Smooth muscle cell (in vitro differentiated cells): ENCODE data around the gene ANKAR. TPM values are rescaled to one million over a fixed set of nuclear protein-coding genes. Genes with fewer than 3 reads are reported as not detected.
A peak's percentile ranks its signal among the peaks of the same experiment; 100 is the strongest.

Experiments used
- DNase-seq: peaks from one replicate; lab custom pipeline; 2025; ENCODE audit not compliant: unreplicated experiment; lab: John Stamatoyannopoulos, UW
- H2AFZ ChIP-seq: fragments of 200-600 bp; sonication (generic); 2 replicates; pipeline ENCODE4 v1.6.0; 2016; ENCODE audit warnings: antibody characterized with exemption, low read depth, mild to moderate bottlenecking
- H3F3A ChIP-seq: fragments of 200-600 bp; sonication (generic); 2 replicates; pipeline ENCODE4 v1.6.0; 2017; ENCODE audit warnings: antibody characterized with exemption, low read depth
- H3K27ac ChIP-seq: fragments of 200-600 bp; sonication (generic); 2 replicates; pipeline ENCODE4 v1.5.1; 2016; ENCODE audit warnings: low read depth, mild to moderate bottlenecking
- H3K27me3 ChIP-seq: fragments of 200-600 bp; sonication (generic); 2 replicates; pipeline ENCODE4 v1.6.1; 2016; ENCODE audit warnings: low read depth, mild to moderate bottlenecking
- H3K36me3 ChIP-seq: fragments of 200-600 bp; sonication (generic); 2 replicates; pipeline ENCODE4 v1.5.1; 2016; ENCODE audit warnings: low read depth
- H3K4me1 ChIP-seq: fragments of 200-600 bp; sonication (generic); 2 replicates; pipeline ENCODE4 v1.5.1; 2016; ENCODE audit warnings: low read depth
- H3K4me2 ChIP-seq: fragments of 200-600 bp; sonication (generic); 2 replicates; pipeline ENCODE4 v1.6.0; 2016; ENCODE audit warnings: mild to moderate bottlenecking
- H3K4me3 ChIP-seq: fragments of 200-600 bp; sonication (generic); 2 replicates; pipeline ENCODE4 v1.5.1; 2016; ENCODE audit warnings: mild to moderate bottlenecking
- H3K79me2 ChIP-seq: fragments of 200-600 bp; sonication (generic); 2 replicates; pipeline ENCODE4 v1.6.0; 2016; ENCODE audit warnings: low read depth, mild to moderate bottlenecking
- H3K9ac ChIP-seq: fragments of 200-600 bp; sonication (generic); 2 replicates; pipeline ENCODE4 v1.6.0; 2016; ENCODE audit warnings: low read depth
- H3K9me3 ChIP-seq: fragments of 200-600 bp; sonication (generic); replicated peaks from 2 replicates; pipeline ENCODE4 v1.5.1; 2016; ENCODE audit warnings: low read depth
- H4K20me1 ChIP-seq: fragments of 200-600 bp; sonication (generic); 2 replicates; pipeline ENCODE4 v1.6.0; 2016; ENCODE audit warnings: low read depth
- CTCF ChIP-seq: fragments of 200-600 bp; sonication (generic); IDR thresholded peaks from 2 replicates; pipeline ENCODE4 v1.5.1; 2017; ENCODE audit warnings: borderline replicate concordance, mild to moderate bottlenecking, antibody characterized with exemption; ENCODE audit not compliant: insufficient read depth, poor library complexity, severe bottlenecking
- WGBS: methylation state at CpG from one replicate; pipeline ENCODE4 v1.1.7; 2016; ENCODE audit warnings: low lambda C conversion rate; 5-methylcytosine and 5-hydroxymethylcytosine counted together
- polyA plus RNA-seq: library from polyadenylated mRNA; unstranded; fragments of >200 nt; fragmentation: Nextera tagmentation; extraction: Ambion mirVana; gene quantifications from 2 replicates; pipeline ENCODE4 v1.2.1, GENCODE V29; 2016
- total RNA-seq: library from RNA; depleted of rRNA; stranded (reverse); fragments of >200 nt; gene quantifications from 2 replicates; pipeline ENCODE4 v1.2.3, GENCODE V29; 2014

ANKAR gene
- total RNA-seq (1.7 and 17.1 TPM in 2 replicates), polyA plus RNA-seq (0.89 and 4.2 TPM in 2 replicates)

- H3K4me2 ChIP-seq, result peak within 1 kb of the TSS; percentile 84
- peak; percentile 81 for TF ChIP-seq CTCF
- peaks cover 8% of the 10 kb centered on the region for H3K79me2 ChIP-seq
- no peaks in the 10 kb centered on the region for H4K20me1 ChIP-seq
- no peaks in the 10 kb centered on the region for H3K27me3 ChIP-seq
- peaks cover 7% of the 10 kb centered on the region for H3F3A ChIP-seq
- WGBS, result 3% methylated on average over 59 of the region's 62 CpGs
- peaks cover 6% of the 10 kb centered on the region for H3K9me3 ChIP-seq
- H3K9ac ChIP-seq, result peak within 1 kb of the TSS; percentile 76
- peak within 1 kb of the TSS; percentile 62 for H3K4me3 ChIP-seq
- DNase-seq, result peak; percentile 79
- peak within 1 kb of the TSS; percentile 88 for H2AFZ ChIP-seq
- peaks cover 7% of the 10 kb centered on the region for H3K4me1 ChIP-seq
- H3K27ac ChIP-seq, result peak within 1 kb of the TSS; percentile 76
- no peaks in the 10 kb centered on the region for H3K36me3 ChIP-seq
These were observed at the start of gene ANKAR for GRCh38 chr2:189674374-189675112. ANKAR (plus strand) TSS chr2:189674670; CDS start chr2:189676491, 1,821 bp downstream.

- no peaks in the 10 kb centered on the region for H3K27me3 ChIP-seq
- WGBS, result 100% methylated on average over 2 of the region's 2 CpGs
- H3K9ac ChIP-seq, result no peak overlapping the region
- TF ChIP-seq CTCF, result no peak
- H3K79me2 ChIP-seq, result no peaks in the 10 kb centered on the region
- H3K4me3 ChIP-seq, result no peak overlapping the region
- H3F3A ChIP-seq, result no peaks in the 10 kb centered on the region
- no peaks in the 10 kb centered on the region for H3K4me1 ChIP-seq
- no peaks in the 10 kb centered on the region for H3K36me3 ChIP-seq
- no peaks in the 10 kb centered on the region for H4K20me1 ChIP-seq
- no peaks in the 10 kb centered on the region for H3K9me3 ChIP-seq
- H3K27ac ChIP-seq, result no peak overlapping the region
- H2AFZ ChIP-seq, result no peak overlapping the region
- no peak overlapping the region for H3K4me2 ChIP-seq
- DNase-seq, result no peak
These were observed 48.8 kb upstream of the ANKAR start for GRCh38 chr2:189625636-189626035.

GRCh38 chr2:189627789-189628188 is 46.7 kb upstream of the ANKAR start:
- Histone ChIP-seq H3K4me3 (no peak overlapping the region), H3K79me2 (no peaks in the 10 kb centered on the region), H3K4me1 (no peaks in the 10 kb centered on the region), H3K9ac (no peak overlapping the region), H3F3A (no peaks in the 10 kb centered on the region), H3K27me3 (no peaks in the 10 kb centered on the region), H2AFZ (no peak overlapping the region), H3K27ac (no peak overlapping the region), H3K36me3 (no peaks in the 10 kb centered on the region), H3K9me3 (no peaks in the 10 kb centered on the region), H4K20me1 (no peaks in the 10 kb centered on the region), H3K4me2 (no peak overlapping the region)
- DNase-seq, result no peak
- no peak for TF ChIP-seq CTCF
- 92% methylated on average over 1 of the region's 1 CpG for WGBS
